Dedifferentiated amniotic fluid mesenchymal stem cell (primary cell): Measurements from ENCODE around the gene VDR.
"Not testable (repeated sequence)": the region's sequence is repeated elsewhere in the genome, so short reads cannot be mapped to it uniquely, and the experiment has no call there.

Experiments used
- DNase-seq: peaks from one replicate; pipeline ENCODE4 v3.0.0-alpha.2; 2016; ENCODE audit errors: extremely low spot score

Gene VDR

DNA sequence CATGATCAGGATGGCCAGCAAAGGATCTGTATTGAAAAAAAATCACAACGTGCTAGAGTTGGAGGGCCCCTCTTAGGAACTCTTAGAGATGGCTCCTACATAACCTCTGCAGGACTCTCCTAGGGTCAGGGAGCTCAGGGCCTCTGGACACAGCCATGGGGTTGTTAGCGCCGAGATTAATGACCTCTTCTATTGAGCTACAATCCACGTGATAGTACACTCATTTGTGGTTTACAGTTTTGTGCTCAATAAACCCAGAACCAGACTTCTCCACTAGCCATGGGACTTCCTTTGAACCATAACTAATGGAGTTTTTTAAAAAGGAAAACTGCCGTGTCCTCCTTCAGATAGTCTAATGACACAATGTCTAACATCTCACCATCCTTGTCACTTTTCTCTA lies 55.5 kb downstream of the VDR start:
- DNase-seq = no peak

GRCh38 chr12:47848853-47849252 lies 55.9 kb downstream of the VDR start:
- no peak for DNase-seq

- DNase-seq = no peak
Measured at GRCh38 chr12:47846294-47846996, 58.3 kb downstream of the VDR start.

GRCh38 chr12:47845081-47845480 lies 59.7 kb downstream of the VDR start:
- no peak for DNase-seq

- no peak for DNase-seq
Measured at GRCh38 chr12:47844264-47845019, 60.4 kb downstream of the VDR start.

GRCh38 chr12:47843226-47843980 lies 61.4 kb downstream of the VDR start:
- no peak for DNase-seq

DNA sequence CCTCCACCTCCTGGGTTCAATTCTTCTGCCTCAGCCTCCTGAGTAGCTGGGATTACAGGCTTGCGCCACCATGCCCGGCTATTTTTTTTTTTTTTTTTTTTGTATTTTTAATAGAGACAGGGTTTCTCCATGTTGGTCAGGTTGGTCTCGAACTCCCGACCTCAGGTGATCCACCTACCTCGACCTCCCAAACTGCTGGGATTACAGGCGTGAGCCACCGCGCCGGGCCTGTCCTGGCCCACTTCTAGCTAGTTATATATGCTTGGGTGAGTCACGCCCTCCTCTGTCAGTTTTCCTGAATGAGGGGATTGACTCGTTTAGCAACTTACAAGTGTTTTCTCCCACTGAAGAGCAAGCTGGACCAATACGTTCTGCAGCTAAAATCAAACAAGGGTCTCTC lies 62.3 kb downstream of the VDR start:
- DNase-seq = not testable (repeated sequence)

DNA sequence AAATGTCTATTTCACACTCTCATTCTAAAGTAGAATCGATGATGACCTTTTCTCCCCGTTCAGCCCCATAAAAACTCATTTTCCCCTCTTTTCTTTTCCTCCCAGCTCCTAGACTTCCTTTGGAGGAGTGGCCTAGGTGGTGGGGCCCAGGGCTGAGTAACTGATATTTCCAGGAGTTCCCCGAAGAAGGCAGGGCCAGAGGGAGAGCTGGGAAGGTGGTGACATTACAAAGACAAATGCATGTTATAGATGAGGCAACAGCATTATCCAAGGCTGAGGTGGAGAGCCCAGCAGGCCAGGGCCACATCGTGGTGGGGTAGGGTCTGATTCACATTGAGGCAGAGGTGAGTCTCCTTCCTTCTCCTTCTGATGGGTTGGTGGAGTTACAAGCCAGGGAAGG lies 62.9 kb downstream of the VDR start:
- DNase-seq = no peak

GRCh38 chr12:47841501-47841900 lies 63.3 kb downstream of the VDR start:
- DNase-seq = no peak

DNA sequence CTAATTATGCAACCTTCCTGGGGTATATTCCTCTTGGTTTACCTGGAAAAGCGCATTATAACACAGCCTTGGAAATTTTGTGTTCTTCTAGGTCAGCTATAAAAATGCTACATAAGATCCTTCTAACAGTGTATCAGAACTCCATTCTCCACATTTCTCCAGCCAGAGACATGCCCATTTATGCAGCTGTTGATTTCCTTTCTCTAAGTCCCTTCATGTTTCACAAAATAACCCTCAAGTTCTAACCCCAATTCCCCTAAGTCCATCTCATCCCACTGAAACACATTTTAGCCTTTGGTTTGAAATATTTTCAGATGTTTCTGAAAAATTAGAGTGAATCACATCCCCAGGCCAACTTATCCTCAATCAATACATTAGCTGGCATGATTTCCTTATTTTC lies 64.2 kb downstream of the VDR start:
- no peak for DNase-seq

DNA sequence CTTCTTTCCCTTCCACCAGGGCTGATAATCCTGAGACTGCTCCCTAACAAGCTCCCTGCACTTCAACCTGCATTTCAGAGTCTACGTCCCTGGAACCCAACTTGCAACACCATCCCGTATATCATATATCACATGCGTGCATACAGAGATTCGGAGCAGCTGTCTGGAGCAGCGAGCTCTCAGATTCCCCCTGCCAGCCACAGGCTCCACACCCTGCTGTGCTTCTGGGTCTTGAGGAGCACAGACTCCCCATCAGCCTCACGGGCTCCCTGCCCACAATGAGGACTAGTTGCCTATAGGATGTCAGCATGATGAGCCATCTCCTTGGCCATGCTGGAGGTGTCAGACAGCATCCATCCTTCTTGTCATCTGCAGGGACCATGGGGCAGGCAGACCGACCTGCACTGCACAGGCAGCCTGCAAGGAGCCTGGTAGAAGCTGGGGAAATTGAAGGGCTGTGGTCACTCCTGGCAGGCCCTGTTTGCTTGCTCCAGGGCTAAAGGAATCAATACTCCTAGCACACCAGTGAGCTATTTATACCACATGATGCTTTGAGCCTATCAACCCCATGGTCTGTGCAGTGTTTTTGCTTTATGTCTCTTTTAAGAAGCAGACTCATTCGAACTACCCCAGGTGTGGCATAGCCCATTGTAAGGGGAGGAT lies 65.4 kb downstream of the VDR start:
- no peak for DNase-seq

GRCh38 chr12:47838286-47838931 lies 66.4 kb downstream of the VDR start:
- DNase-seq = no peak

DNA sequence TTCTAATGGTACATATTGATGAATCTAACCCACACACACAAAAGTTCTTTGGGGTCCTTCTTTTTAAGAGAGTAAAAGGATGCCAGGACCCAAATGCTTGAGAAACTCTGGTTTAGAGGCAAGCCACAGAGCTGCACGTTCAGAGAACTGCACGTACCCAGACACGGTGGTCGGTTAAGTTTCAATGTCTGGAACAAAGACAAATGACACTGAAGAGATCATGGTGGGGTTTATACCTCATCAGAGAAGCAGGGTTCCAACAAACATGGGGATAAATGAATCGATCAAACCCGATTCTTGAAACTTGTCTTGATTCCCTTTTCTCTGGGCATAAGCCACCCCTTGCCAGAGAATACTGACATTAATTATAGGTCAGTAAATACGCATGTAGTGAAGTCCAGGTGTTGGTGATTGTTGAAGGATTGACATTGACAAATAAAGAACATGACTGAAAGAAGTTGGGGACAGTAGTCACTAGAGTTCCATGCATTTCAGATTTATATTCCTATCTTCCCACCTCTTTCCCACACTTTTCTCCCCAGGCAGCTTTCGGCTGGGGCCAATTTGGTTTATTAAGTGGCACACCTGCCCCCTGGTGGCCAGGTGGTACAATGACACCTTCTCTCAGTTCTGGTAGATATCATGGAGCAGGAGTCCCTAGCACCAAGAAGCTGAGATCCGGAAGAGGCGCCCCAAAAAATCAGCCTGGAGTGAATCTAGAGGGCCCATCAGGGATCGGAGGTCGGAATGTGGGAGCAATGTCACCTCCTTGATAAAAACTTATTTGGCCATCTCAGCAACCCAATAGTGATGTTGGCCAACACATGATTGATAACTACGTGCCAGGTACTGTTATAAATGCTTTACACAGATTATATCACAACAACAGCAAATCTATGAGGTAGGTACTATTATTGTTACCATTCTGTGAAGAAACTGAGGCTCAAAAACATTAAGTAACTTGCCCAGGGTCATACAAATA lies 67.3 kb downstream of the VDR start:
- peak; percentile 60 for DNase-seq

- DNase-seq = no peak
Measured at GRCh38 chr12:47835831-47836155, 69.0 kb downstream of the VDR start.

- no peak for DNase-seq
Measured at GRCh38 chr12:47835006-47835830, 69.6 kb downstream of the VDR start.

DNA sequence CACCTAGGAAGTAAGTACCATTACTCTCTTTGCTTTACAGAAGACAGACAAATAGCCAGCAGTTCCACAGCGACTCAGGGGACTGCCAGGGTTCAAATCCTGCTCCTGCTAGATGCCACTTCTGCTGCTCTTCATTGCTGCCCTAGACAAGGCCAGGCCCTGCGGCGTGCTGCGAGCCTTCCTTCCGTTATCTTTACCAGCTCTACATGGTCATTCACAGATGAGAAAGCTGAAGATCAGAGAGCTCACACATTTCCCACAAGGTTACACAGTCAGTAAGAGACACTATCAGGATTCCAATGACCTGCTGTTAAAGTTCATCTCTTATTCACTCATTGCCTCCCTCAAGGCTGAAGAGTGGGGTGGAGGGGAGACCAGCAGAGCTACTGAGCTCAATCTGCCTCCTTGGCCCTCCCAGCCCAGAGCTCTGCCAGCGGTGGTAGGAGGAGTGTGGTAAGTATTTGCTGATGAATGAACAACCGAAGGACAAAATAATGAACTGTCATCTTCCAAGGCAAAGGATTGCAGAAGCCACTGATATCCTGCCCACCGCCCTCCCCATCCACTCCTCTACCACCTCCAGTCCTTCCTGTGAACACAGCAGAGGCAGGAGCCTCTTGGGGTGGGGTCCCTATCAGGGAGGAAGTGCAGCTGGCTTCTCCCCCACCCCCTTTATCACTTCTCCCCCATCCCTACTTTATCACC lies 70.4 kb downstream of the VDR start:
- no peak for DNase-seq

GRCh38 chr12:47833591-47834012 lies 71.2 kb downstream of the VDR start:
- no peak for DNase-seq

DNA sequence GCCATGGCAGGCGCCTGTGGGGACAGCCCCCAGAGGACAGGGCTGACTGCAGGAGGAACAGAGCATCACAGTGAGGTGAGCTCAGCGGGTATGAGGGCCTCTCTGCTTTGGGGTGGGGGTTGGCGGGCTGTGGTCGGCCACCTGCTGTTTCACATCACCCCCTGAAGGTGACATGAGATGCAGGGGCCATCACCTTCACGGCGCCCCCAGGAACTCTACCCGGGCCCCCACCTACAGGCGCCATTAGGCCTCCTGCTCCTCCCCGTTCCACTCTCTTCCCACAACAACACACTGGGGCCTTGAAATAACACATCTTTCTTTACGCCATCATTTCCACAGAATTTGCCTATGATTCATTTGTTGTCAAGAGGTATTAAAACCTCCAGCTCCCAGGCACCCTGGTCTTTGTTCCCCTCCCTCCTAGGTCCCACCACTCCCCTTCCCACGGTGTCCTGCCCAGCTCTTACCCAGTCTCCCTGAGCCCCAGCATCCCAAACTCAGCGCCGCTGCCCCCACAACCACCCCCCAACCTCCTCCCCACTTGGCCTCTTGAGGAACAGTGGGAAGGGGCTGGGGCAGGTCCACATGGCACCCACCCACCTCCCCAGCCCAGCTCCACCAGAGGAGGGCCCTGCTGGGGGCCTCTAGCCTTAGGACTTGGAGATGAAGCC lies 72.4 kb downstream of the VDR start:
- no peak for DNase-seq

DNA sequence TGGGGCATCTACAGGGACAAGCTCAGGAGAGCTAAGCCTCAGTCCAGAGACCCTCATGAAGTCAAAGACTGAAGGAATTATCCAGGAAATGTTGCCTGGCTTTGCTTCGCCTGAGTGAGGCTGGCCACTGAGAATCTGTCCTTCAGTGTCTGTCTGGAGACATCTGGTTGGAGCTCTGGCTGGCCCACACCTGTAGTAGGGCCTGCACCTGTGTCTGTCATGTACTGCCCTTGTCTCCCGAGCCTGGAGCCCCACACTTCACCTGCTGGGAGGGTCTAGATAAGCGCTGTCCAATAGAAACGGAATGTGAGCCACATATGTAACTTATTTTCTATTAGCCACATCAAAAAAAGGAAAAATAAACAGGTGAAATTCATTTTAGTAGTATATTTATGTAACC lies 75.2 kb downstream of the VDR start:
- no peak for DNase-seq
